Trophoblast cell (in vitro differentiated cells and primary cell): ENCODE measurements around the gene PLK3.

Experiments
- DNase-seq, 2 donors: peaks; one replicate each; pipeline ENCODE4 v3.0.0-alpha.2; 2016
- H2AFZ ChIP-seq: 2 replicates; pipeline ENCODE4 v1.6.1; 2013; ENCODE audit warnings: low read length, moderate library complexity, mild to moderate bottlenecking; ENCODE audit not compliant: insufficient read depth, poor library complexity
- H2AK5ac ChIP-seq: 2 replicates; pipeline ENCODE4 v1.6.1; 2013; ENCODE audit warnings: mild to moderate bottlenecking, low read length
- H2BK120ac ChIP-seq: 2 replicates; pipeline ENCODE4 v1.6.1; 2013; ENCODE audit warnings: low read length, mild to moderate bottlenecking, moderate library complexity; ENCODE audit not compliant: insufficient read depth, poor library complexity
- H2BK12ac ChIP-seq: 2 replicates; pipeline ENCODE4 v1.6.1; 2013; ENCODE audit warnings: mild to moderate bottlenecking, low read length, moderate library complexity
- H2BK5ac ChIP-seq: 2 replicates; pipeline ENCODE4 v1.6.1; 2013; ENCODE audit warnings: low read length, low read depth, moderate library complexity, mild to moderate bottlenecking; ENCODE audit not compliant: poor library complexity
- H3K14ac ChIP-seq: 2 replicates; pipeline ENCODE4 v1.6.1; 2013; ENCODE audit warnings: mild to moderate bottlenecking, low read length
- H3K18ac ChIP-seq: 2 replicates; pipeline ENCODE4 v1.6.1; 2013; ENCODE audit warnings: mild to moderate bottlenecking, low read length
- H3K23ac ChIP-seq: 2 replicates; pipeline ENCODE4 v1.6.1; 2013; ENCODE audit warnings: low read length
- H3K27ac ChIP-seq: 2 replicates; pipeline ENCODE4 v1.5.1; 2013; ENCODE audit warnings: low read depth, mild to moderate bottlenecking, inconsistent platforms, low read length, moderate library complexity
- H3K27me3 ChIP-seq: 2 replicates; pipeline ENCODE4 v1.6.1; 2013; ENCODE audit warnings: inconsistent platforms, mild to moderate bottlenecking, low read length, moderate library complexity; ENCODE audit not compliant: insufficient read depth
- H3K36me3 ChIP-seq, 2 experiments: 1 replicate in 1 of 2; 2 replicates in 1 of 2; pipeline ENCODE4 v1.6.1; 2013; ENCODE audit warnings: low read length in 2 of 2, mild to moderate bottlenecking in 2 of 2, moderate library complexity in 1 of 2; ENCODE audit not compliant: insufficient read depth in 2 of 2, control insufficient read depth in 1 of 2
- H3K4ac ChIP-seq: 2 replicates; pipeline ENCODE4 v1.6.1; 2013; ENCODE audit warnings: low read depth, mild to moderate bottlenecking, low read length, moderate library complexity
- H3K4me1 ChIP-seq, 2 experiments: 1 replicate in 1 of 2; 2 replicates in 1 of 2; pipeline ENCODE4 v1.6.1; 2013; ENCODE audit warnings: low read length in 2 of 2, mild to moderate bottlenecking in 2 of 2, moderate library complexity in 1 of 2; ENCODE audit not compliant: insufficient read depth in 2 of 2, control insufficient read depth in 1 of 2
- H3K4me2 ChIP-seq: 2 replicates; pipeline ENCODE4 v1.6.1; 2013; ENCODE audit warnings: inconsistent platforms, mild to moderate bottlenecking, low read length, moderate library complexity
- H3K4me3 ChIP-seq: 2 replicates; pipeline ENCODE4 v1.5.1; 2013; ENCODE audit warnings: mild to moderate bottlenecking, low read depth, low read length, inconsistent platforms
- H3K79me1 ChIP-seq: one replicate; pipeline ENCODE4 v1.6.1; 2013; ENCODE audit warnings: low read length
- H3K79me2 ChIP-seq: 2 replicates; pipeline ENCODE4 v1.6.1; 2013; ENCODE audit warnings: low read length, mild to moderate bottlenecking; ENCODE audit not compliant: control insufficient read depth, insufficient read depth, poor library complexity
- H3K9ac ChIP-seq: 2 replicates; pipeline ENCODE4 v1.6.1; 2013; ENCODE audit warnings: mild to moderate bottlenecking, low read length
- H3K9me3 ChIP-seq: 2 replicates; pipeline ENCODE4 v1.6.1; 2013; ENCODE audit warnings: low read depth, mild to moderate bottlenecking, control low read depth, inconsistent platforms, low read length; ENCODE audit not compliant: insufficient read depth
- H4K12ac ChIP-seq: 2 replicates; pipeline ENCODE4 v1.6.1; 2013; ENCODE audit warnings: low read depth, mild to moderate bottlenecking, low read length, moderate library complexity
- H4K8ac ChIP-seq: 2 replicates; pipeline ENCODE4 v1.6.1; 2013; ENCODE audit warnings: low read depth, mild to moderate bottlenecking, low read length, moderate library complexity
- H4K91ac ChIP-seq: one replicate; pipeline ENCODE4 v1.6.1; 2013; ENCODE audit warnings: low read depth, mild to moderate bottlenecking, low read length, moderate library complexity
- WGBS: extraction: QIAGEN DNeasy Blood & Tissue Kit; methylation state at CpG from one replicate; pipeline ENCODE4 v1.1.7; 2013; ENCODE audit warnings: missing lambda C conversion rate; ENCODE audit not compliant: insufficient read length, insufficient coverage; ENCODE audit errors: extremely low coverage; 5-methylcytosine and 5-hydroxymethylcytosine counted together

The PLK3 gene

DNA sequence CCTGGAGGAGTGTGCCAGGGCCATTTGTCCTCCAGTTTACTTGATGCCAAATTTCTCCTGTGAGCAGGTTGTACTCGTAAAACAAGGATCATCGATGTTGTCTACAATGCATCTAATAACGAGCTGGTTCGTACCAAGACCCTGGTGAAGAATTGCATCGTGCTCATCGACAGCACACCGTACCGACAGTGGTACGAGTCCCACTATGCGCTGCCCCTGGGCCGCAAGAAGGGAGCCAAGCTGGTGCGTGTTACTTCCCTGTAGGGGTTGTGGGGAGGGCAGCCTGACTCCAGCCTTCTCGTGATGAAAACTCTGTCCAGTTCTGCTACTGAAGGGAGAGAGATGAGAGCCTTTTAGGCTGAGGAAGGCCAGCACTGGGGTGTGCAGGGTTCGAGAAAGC is 22.6 kb upstream of the PLK3 start:
- H3K9ac ChIP-seq, result peak overlapping the region; percentile 57
- H3K4me3 ChIP-seq, result peak overlapping the region; percentile 27
- H3K18ac ChIP-seq, result peak overlapping the region; percentile 29
- H3K27ac ChIP-seq, result no peak overlapping the region
- peak overlapping the region; percentile 5 for H4K12ac ChIP-seq
- WGBS, result no CpG with 5 or more reads among the region's 14 CpGs
- H2BK12ac ChIP-seq, result no peak overlapping the region
- no peak overlapping the region for H4K91ac ChIP-seq
- no peak overlapping the region for H3K14ac ChIP-seq
- H3K79me2 ChIP-seq, result peaks cover 19% of the 10 kb centered on the region
- H3K4me2 ChIP-seq, result peak overlapping the region; percentile 85
- H3K23ac ChIP-seq, result no peak overlapping the region
- H3K9me3 ChIP-seq, result peaks cover 1% of the 10 kb centered on the region
- no peak overlapping the region for H2BK5ac ChIP-seq
- no peak overlapping the region for H4K8ac ChIP-seq
- no peak overlapping the region for H2AFZ ChIP-seq
- peak overlapping the region; percentile 56 for H3K4ac ChIP-seq
- H3K36me3 ChIP-seq, result peaks cover 41 to 45% of the 10 kb centered on the region in 2 experiments
- peaks cover 7 to 12% of the 10 kb centered on the region in 2 experiments for H3K4me1 ChIP-seq
- DNase-seq, result no peak
- H3K27me3 ChIP-seq, result no peaks in the 10 kb centered on the region
- H2AK5ac ChIP-seq, result no peak overlapping the region
- no peak overlapping the region for H2BK120ac ChIP-seq
- peaks cover 16% of the 10 kb centered on the region for H3K79me1 ChIP-seq

DNA sequence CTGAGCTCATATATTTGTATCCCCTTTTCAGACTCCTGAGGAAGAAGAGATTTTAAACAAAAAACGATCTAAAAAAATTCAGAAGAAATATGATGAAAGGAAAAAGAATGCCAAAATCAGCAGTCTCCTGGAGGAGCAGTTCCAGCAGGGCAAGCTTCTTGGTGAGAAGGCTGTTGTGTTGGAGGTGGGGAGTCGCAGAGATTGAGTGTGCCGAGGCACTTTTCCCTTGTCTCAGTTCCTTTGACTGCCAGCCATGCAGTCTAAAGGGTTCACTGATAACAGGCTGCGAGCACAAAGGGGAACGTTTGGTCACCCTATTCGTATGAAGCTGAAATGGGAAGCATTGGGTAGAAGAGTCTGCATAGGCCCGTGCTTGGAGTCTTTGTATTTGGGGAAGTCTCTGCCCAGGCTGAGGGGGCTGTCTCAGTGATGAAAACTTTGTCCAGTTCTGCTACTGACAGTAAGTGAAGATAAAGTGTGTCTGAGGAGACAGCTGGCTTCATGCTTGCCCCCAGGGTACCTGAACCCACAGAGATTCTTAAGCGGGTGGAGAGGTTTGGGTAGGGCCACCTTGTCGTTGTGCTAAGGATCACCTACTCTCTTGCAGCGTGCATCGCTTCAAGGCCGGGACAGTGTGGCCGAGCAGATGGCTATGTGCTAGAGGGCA is 22.1 kb upstream of the PLK3 start:
- no peak for DNase-seq
- H4K12ac ChIP-seq, result no peak overlapping the region
- H3K14ac ChIP-seq, result no peak overlapping the region
- no peak overlapping the region for H3K9ac ChIP-seq
- no peak overlapping the region for H2AK5ac ChIP-seq
- WGBS, result no CpG with 5 or more reads among the region's 13 CpGs
- H4K8ac ChIP-seq, result no peak overlapping the region
- H3K4me3 ChIP-seq, result no peak overlapping the region
- no peak overlapping the region for H2BK5ac ChIP-seq
- H3K36me3 ChIP-seq, result peaks cover 41 to 45% of the 10 kb centered on the region in 2 experiments
- peak overlapping the region; percentile 56 for H3K4ac ChIP-seq
- H3K9me3 ChIP-seq, result peaks cover 1% of the 10 kb centered on the region
- H2BK12ac ChIP-seq, result no peak overlapping the region
- no peak overlapping the region for H2BK120ac ChIP-seq
- peaks cover 7 to 12% of the 10 kb centered on the region in 2 experiments for H3K4me1 ChIP-seq
- no peak overlapping the region for H2AFZ ChIP-seq
- H3K27me3 ChIP-seq, result no peaks in the 10 kb centered on the region
- no peak overlapping the region for H3K18ac ChIP-seq
- peak overlapping the region; percentile 29 for H3K23ac ChIP-seq
- H3K79me1 ChIP-seq, result peaks cover 16% of the 10 kb centered on the region
- no peak overlapping the region for H3K27ac ChIP-seq
- H3K79me2 ChIP-seq, result peaks cover 19% of the 10 kb centered on the region
- no peak overlapping the region for H4K91ac ChIP-seq
- peak overlapping the region; percentile 85 for H3K4me2 ChIP-seq

DNA sequence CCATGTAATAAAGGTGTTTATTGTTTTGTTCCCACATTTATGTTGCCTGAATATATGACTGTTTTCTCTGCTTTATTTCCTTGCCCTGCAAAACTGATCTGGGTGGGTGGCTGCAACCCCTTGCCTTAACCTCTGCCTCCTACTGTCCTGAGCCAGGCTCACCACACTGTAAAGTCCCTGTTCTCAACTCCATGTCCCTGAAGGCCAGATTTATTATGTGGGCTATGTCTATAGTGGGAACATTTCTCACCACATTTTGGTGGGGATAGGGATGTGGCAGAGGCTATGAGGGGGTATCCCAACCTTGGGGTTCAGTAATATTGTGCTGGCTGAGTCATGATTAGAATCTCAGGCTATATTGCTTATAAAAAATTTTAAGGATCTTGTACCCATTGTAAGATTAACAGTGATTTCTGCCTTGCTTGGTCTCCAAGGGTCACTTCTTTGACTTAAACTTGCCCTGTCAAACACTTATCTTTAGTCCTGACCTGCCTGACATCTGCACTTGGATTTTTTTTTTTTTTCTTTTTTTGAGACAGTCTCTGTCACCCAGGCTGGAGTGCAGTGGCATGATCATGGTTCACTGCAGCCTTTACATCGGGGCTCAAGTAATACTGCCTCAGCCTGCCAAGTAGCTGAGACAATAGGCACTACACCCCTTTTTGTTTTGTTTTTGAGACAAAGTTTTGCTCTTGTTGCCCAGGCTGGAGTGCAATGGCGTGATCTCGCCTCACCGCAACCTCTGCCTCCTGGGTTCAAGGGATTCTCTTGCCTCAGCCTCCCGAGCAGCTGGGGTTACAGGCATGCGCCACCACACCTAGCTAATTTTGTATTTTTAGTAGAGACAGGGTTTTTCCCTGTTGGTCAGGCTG is 21.2 kb upstream of the PLK3 start:
- Histone ChIP-seq H3K27me3 (no peaks in the 10 kb centered on the region), H2BK12ac (no peak overlapping the region), H3K9me3 (peaks cover 1% of the 10 kb centered on the region), H3K4ac (no peak overlapping the region), H3K23ac (no peak overlapping the region), H3K36me3 (peaks cover 41 to 45% of the 10 kb centered on the region in 2 experiments), H4K91ac (no peak overlapping the region), H3K18ac (no peak overlapping the region), H3K4me1 (peaks cover 9 to 12% of the 10 kb centered on the region in 2 experiments), H3K4me2 (no peak overlapping the region), H3K9ac (no peak overlapping the region), H3K4me3 (no peak overlapping the region), H2BK5ac (no peak overlapping the region), H2AK5ac (no peak overlapping the region), H4K12ac (no peak overlapping the region), H3K79me2 (peaks cover 19% of the 10 kb centered on the region), H2BK120ac (no peak overlapping the region), H2AFZ (no peak overlapping the region), H3K14ac (no peak overlapping the region), H3K79me1 (peaks cover 16% of the 10 kb centered on the region), H3K27ac (no peak overlapping the region), H4K8ac (no peak overlapping the region)
- no CpG with 5 or more reads among the region's 6 CpGs for WGBS
- DNase-seq, result no peak

DNA sequence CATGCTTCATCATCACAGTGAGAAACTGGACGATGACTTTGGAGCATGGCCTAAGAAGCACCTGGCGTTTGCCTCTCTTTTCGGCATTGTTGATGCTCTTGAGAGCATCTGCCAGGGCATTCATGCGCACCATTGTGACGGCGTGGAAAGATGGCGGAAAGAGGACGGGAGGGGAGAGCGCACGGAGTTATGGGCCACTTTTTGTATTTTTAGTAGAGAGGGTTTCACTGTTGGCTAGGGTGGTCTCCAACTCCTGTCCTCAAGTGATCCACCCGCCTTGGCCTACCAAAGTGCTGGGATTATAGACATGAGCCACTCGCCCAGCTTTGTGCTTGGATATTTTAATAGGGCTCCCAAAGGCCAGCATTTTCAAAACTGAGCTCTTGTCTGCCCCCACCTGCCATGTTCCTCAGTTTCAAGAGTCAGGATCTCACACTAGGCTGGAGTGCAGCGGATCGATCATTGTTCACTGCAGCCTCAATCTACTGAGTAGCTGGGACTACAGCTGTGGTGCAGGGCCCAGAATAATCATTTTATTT is 19.5 kb upstream of the PLK3 start:
- Histone ChIP-seq H2AFZ (no peak overlapping the region), H3K4me2 (no peak overlapping the region), H2BK12ac (no peak overlapping the region), H3K14ac (no peak overlapping the region), H3K18ac (no peak overlapping the region), H3K27me3 (no peaks in the 10 kb centered on the region), H2BK5ac (no peak overlapping the region), H4K91ac (no peak overlapping the region), H3K4me1 (peaks cover 14 to 17% of the 10 kb centered on the region in 2 experiments), H2AK5ac (no peak overlapping the region), H4K8ac (no peak overlapping the region), H3K23ac (no peak overlapping the region), H3K9me3 (peaks cover 4% of the 10 kb centered on the region), H3K4me3 (no peak overlapping the region), H3K36me3 (peaks cover 41 to 45% of the 10 kb centered on the region in 2 experiments), H3K79me1 (peaks cover 9% of the 10 kb centered on the region), H4K12ac (no peak overlapping the region), H3K27ac (no peak overlapping the region), H2BK120ac (no peak overlapping the region), H3K4ac (no peak overlapping the region), H3K79me2 (peaks cover 15% of the 10 kb centered on the region), H3K9ac (no peak overlapping the region)
- DNase-seq, result no peak
- no CpG with 5 or more reads among the region's 14 CpGs for WGBS
